Measurements from ENCODE around the gene SPEF2. TPM values are rescaled to one million over a fixed set of nuclear protein-coding genes. Genes with fewer than 3 reads are reported as not detected.

Gene SPEF2
- total and polyA plus RNA-seq, 2 experiments from 2014 or later = 0.17 to 0.21 TPM

DNA sequence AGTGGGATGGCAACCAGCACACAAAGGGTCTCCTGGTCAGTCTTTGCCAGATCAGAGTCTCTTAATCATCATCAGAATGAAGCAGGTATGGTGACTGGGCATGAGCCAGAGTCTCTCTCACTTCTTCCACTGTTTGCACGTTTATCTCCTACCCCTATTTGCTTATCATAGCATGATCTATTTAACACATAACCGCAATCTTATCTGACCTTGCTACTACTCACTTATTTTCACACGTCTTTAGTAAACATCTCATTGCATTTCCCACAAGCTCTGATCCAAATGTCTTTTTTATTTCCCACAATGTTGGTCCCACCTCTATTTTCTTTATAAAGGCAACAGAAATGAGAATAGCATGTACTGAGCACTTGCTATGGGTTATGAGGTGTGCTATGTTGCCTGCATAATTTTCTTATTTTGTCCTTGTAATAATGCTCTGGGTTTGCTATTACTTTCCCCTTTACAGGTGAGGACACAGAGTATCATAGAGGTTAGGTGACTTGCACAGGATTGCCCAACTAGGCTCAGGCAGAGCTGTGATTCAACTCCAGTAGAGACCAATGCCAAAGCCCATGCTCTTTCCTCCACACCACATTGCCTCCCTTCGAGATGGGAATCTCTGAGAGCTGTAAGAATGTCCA lies 199.3 kb downstream of the SPEF2 start (continued):
- TF ChIP-seq, protein P1, sequence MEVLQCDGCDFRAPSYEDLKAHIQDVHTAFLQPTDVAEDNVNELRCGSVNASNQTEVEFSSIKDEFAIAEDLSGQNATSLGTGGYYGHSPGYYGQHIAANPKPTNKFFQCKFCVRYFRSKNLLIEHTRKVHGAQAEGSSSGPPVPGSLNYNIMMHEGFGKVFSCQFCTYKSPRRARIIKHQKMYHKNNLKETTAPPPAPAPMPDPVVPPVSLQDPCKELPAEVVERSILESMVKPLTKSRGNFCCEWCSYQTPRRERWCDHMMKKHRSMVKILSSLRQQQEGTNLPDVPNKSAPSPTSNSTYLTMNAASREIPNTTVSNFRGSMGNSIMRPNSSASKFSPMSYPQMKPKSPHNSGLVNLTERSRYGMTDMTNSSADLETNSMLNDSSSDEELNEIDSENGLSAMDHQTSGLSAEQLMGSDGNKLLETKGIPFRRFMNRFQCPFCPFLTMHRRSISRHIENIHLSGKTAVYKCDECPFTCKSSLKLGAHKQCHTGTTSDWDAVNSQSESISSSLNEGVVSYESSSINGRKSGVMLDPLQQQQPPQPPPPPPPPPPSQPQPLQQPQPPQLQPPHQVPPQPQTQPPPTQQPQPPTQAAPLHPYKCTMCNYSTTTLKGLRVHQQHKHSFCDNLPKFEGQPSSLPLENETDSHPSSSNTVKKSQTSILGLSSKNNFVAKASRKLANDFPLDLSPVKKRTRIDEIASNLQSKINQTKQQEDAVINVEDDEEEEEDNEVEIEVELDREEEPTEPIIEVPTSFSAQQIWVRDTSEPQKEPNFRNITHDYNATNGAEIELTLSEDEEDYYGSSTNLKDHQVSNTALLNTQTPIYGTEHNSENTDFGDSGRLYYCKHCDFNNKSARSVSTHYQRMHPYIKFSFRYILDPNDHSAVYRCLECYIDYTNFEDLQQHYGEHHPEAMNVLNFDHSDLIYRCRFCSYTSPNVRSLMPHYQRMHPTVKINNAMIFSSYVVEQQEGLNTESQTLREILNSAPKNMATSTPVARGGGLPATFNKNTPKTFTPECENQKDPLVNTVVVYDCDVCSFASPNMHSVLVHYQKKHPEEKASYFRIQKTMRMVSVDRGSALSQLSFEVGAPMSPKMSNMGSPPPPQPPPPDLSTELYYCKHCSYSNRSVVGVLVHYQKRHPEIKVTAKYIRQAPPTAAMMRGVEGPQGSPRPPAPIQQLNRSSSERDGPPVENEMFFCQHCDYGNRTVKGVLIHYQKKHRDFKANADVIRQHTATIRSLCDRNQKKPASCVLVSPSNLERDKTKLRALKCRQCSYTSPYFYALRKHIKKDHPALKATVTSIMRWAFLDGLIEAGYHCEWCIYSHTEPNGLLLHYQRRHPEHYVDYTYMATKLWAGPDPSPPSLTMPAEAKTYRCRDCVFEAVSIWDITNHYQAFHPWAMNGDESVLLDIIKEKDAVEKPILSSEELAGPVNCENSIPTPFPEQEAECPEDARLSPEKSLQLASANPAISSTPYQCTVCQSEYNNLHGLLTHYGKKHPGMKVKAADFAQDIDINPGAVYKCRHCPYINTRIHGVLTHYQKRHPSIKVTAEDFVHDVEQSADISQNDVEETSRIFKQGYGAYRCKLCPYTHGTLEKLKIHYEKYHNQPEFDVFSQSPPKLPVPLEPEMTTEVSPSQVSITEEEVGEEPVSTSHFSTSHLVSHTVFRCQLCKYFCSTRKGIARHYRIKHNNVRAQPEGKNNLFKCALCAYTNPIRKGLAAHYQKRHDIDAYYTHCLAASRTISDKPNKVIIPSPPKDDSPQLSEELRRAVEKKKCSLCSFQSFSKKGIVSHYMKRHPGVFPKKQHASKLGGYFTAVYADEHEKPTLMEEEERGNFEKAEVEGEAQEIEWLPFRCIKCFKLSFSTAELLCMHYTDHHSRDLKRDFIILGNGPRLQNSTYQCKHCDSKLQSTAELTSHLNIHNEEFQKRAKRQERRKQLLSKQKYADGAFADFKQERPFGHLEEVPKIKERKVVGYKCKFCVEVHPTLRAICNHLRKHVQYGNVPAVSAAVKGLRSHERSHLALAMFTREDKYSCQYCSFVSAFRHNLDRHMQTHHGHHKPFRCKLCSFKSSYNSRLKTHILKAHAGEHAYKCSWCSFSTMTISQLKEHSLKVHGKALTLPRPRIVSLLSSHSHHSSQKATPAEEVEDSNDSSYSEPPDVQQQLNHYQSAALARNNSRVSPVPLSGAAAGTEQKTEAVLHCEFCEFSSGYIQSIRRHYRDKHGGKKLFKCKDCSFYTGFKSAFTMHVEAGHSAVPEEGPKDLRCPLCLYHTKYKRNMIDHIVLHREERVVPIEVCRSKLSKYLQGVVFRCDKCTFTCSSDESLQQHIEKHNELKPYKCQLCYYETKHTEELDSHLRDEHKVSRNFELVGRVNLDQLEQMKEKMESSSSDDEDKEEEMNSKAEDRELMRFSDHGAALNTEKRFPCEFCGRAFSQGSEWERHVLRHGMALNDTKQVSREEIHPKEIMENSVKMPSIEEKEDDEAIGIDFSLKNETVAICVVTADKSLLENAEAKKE (CRISPR knock-in tag; IDR thresholded peaks at IDR 0.05) = no peak

DNA sequence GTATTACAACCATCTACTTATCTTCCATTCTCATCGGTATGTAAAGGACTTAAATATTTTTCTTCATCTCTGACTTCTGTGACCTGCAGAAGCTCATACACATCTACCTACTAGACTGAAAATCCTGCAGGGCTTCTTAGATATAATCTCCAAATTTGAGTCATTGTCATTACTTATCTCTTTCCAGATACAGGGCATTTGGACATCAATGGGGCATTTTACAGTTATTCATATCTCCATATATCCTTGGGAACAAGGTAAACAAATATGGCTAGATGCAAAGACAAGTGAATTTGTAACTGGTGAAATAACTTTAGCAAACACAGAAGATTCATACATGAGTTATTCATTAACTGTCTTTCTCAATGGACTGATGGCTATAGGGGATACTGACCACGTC lies 201.4 kb downstream of the SPEF2 start:
- Histone ChIP-seq H3K4me3 (no peak overlapping the region), H3F3A (replicated peaks; ENCODE audit: low read depth) (no peaks in the 10 kb centered on the region), H3K27ac (ENCODE audit: low read depth) (no peak overlapping the region), H3K36me3 (ENCODE audit: insufficient read depth) (no peaks in the 10 kb centered on the region), H4K20me1 (replicated peaks; ENCODE audit: insufficient read depth) (no peaks in the 10 kb centered on the region), H3K27me3 (ENCODE audit: insufficient read depth) (no peaks in the 10 kb centered on the region), H3K9me2 (ENCODE audit: insufficient read depth) (peaks cover 3% of the 10 kb centered on the region; the same call in 1 of the 2 replicates), H3K79me2 (replicated peaks; ENCODE audit: insufficient read depth) (no peaks in the 10 kb centered on the region), H2AFZ (no peak overlapping the region), H3K4me1 (ENCODE audit: insufficient read depth) (no peaks in the 10 kb centered on the region), H3K4me2 (no peak overlapping the region)
- H3K4me1 Mint-ChIP-seq = no peaks in the 10 kb centered on the region
- no peak for DNase-seq (ENCODE audit: low spot score)
- no peaks in the 10 kb centered on the region for H3K9me3 Mint-ChIP-seq
- H3K27ac Mint-ChIP-seq = no peak overlapping the region
- no peak for ATAC-seq
- H3K4me3 Mint-ChIP-seq = no peak overlapping the region
- peaks cover 5% of the 10 kb centered on the region for H3K27me3 Mint-ChIP-seq (ENCODE audit: insufficient read depth, low read depth, poor library complexity)
- no peaks in the 10 kb centered on the region for H3K36me3 Mint-ChIP-seq (ENCODE audit: low read depth)
- TF ChIP-seq, protein P2, sequence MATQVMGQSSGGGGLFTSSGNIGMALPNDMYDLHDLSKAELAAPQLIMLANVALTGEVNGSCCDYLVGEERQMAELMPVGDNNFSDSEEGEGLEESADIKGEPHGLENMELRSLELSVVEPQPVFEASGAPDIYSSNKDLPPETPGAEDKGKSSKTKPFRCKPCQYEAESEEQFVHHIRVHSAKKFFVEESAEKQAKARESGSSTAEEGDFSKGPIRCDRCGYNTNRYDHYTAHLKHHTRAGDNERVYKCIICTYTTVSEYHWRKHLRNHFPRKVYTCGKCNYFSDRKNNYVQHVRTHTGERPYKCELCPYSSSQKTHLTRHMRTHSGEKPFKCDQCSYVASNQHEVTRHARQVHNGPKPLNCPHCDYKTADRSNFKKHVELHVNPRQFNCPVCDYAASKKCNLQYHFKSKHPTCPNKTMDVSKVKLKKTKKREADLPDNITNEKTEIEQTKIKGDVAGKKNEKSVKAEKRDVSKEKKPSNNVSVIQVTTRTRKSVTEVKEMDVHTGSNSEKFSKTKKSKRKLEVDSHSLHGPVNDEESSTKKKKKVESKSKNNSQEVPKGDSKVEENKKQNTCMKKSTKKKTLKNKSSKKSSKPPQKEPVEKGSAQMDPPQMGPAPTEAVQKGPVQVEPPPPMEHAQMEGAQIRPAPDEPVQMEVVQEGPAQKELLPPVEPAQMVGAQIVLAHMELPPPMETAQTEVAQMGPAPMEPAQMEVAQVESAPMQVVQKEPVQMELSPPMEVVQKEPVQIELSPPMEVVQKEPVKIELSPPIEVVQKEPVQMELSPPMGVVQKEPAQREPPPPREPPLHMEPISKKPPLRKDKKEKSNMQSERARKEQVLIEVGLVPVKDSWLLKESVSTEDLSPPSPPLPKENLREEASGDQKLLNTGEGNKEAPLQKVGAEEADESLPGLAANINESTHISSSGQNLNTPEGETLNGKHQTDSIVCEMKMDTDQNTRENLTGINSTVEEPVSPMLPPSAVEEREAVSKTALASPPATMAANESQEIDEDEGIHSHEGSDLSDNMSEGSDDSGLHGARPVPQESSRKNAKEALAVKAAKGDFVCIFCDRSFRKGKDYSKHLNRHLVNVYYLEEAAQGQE (IDR thresholded peaks at IDR 0.05; ENCODE audit: unreplicated experiment) = no peak
- TF ChIP-seq ZNF331 (CRISPR knock-in tag; IDR thresholded peaks at IDR 0.05; ENCODE audit: low read depth) (no peak), STAT1 (IDR thresholded peaks at IDR 0.05; ENCODE audit: unreplicated experiment) (no peak), EZH2 (IDR thresholded peaks at IDR 0.05; ENCODE audit: low read depth, unreplicated experiment) (no peak)
- TF ChIP-seq, protein P1 (CRISPR knock-in tag; IDR thresholded peaks at IDR 0.05) = no peak
